Measurements from ENCODE around the gene CNOT9.

CNOT9 gene

GRCh38 chr2:218570850-218571249, 2.2 kb downstream of the CNOT9 start:
- DNase-seq (ENCODE audit: insufficient read length, low spot score) (no peak), FAIRE-seq (no peak)
- TF ChIP-seq POU2F2 (IDR thresholded peaks at IDR 0.05; ENCODE audit: low read depth, low read length): no peak
- TF ChIP-seq POLR2AphosphoS5 (IDR thresholded peaks at IDR 0.05; ENCODE audit: low read depth, low read length): no peak
- TF ChIP-seq PAX5 (IDR thresholded peaks at IDR 0.05; ENCODE audit: insufficient read depth, low read length, severe bottlenecking): no peak
- TF ChIP-seq POLR2A (IDR thresholded peaks at IDR 0.05; ENCODE audit: low read depth, low read length): no peak
- TF ChIP-seq SPI1 (IDR thresholded peaks at IDR 0.05; ENCODE audit: low read depth, low read length): no peak
- no peak for TF ChIP-seq TAF1 (IDR thresholded peaks at IDR 0.05; ENCODE audit: low read depth, low read length)

- DNase-seq (ENCODE audit: insufficient read length, low spot score) (no peak), FAIRE-seq (no peak)
- TF ChIP-seq POLR2A (IDR thresholded peaks at IDR 0.05; ENCODE audit: low read depth, low read length): no peak
- TF ChIP-seq SPI1 (IDR thresholded peaks at IDR 0.05; ENCODE audit: low read depth, low read length): no peak
- no peak for TF ChIP-seq POLR2AphosphoS5 (IDR thresholded peaks at IDR 0.05; ENCODE audit: low read depth, low read length)
- no peak for TF ChIP-seq PAX5 (IDR thresholded peaks at IDR 0.05; ENCODE audit: insufficient read depth, low read length, severe bottlenecking)
- no peak for TF ChIP-seq TAF1 (IDR thresholded peaks at IDR 0.05; ENCODE audit: low read depth, low read length)
- no peak for TF ChIP-seq POU2F2 (IDR thresholded peaks at IDR 0.05; ENCODE audit: low read depth, low read length)
Measured at GRCh38 chr2:218576854-218577253, 8.2 kb downstream of the CNOT9 start.

GRCh38 chr2:218577482-218578220, 9.0 kb downstream of the CNOT9 start:
- TF ChIP-seq SPI1 (IDR thresholded peaks at IDR 0.05; ENCODE audit: low read depth, low read length): no peak
- TF ChIP-seq POLR2A (IDR thresholded peaks at IDR 0.05; ENCODE audit: low read depth, low read length): no peak; the same call in 1 of the 2 replicates
- TF ChIP-seq TAF1 (IDR thresholded peaks at IDR 0.05; ENCODE audit: low read depth, low read length): no peak
- TF ChIP-seq POLR2AphosphoS5 (IDR thresholded peaks at IDR 0.05; ENCODE audit: low read depth, low read length): no peak
- no peak for TF ChIP-seq PAX5 (IDR thresholded peaks at IDR 0.05; ENCODE audit: insufficient read depth, low read length, severe bottlenecking)
- no peak for TF ChIP-seq POU2F2 (IDR thresholded peaks at IDR 0.05; ENCODE audit: low read depth, low read length)
- no peak for DNase-seq (ENCODE audit: insufficient read length, low spot score)
- peak; percentile 62 for FAIRE-seq

- FAIRE-seq: no peak
- no peak for DNase-seq (ENCODE audit: insufficient read length, low spot score)
- no peak for TF ChIP-seq SPI1 (IDR thresholded peaks at IDR 0.05; ENCODE audit: low read depth, low read length)
- no peak for TF ChIP-seq TAF1 (IDR thresholded peaks at IDR 0.05; ENCODE audit: low read depth, low read length)
- TF ChIP-seq POLR2A (IDR thresholded peaks at IDR 0.05; ENCODE audit: low read depth, low read length): no peak
- no peak for TF ChIP-seq PAX5 (IDR thresholded peaks at IDR 0.05; ENCODE audit: insufficient read depth, low read length, severe bottlenecking)
- TF ChIP-seq POLR2AphosphoS5 (IDR thresholded peaks at IDR 0.05; ENCODE audit: low read depth, low read length): no peak
- no peak for TF ChIP-seq POU2F2 (IDR thresholded peaks at IDR 0.05; ENCODE audit: low read depth, low read length)
Measured at GRCh38 chr2:218578272-218578877, 9.7 kb downstream of the CNOT9 start.

- no peak for TF ChIP-seq PAX5 (IDR thresholded peaks at IDR 0.05; ENCODE audit: insufficient read depth, low read length, severe bottlenecking)
- TF ChIP-seq SPI1 (IDR thresholded peaks at IDR 0.05; ENCODE audit: low read depth, low read length): peak; percentile 56
- DNase-seq (ENCODE audit: insufficient read length, low spot score) (no peak), FAIRE-seq (no peak)
Measured at GRCh38 chr2:218582076-218582475, 13.4 kb downstream of the CNOT9 start.

- TF ChIP-seq PAX5 (IDR thresholded peaks at IDR 0.05; ENCODE audit: insufficient read depth, low read length, severe bottlenecking) (no peak), TAF1 (IDR thresholded peaks at IDR 0.05; ENCODE audit: low read depth, low read length) (no peak), POLR2A (IDR thresholded peaks at IDR 0.05; ENCODE audit: low read depth, low read length) (no peak), POLR2AphosphoS5 (IDR thresholded peaks at IDR 0.05; ENCODE audit: low read depth, low read length) (no peak), SPI1 (IDR thresholded peaks at IDR 0.05; ENCODE audit: low read depth, low read length) (no peak), POU2F2 (IDR thresholded peaks at IDR 0.05; ENCODE audit: low read depth, low read length) (no peak)
- no peak for DNase-seq (ENCODE audit: insufficient read length, low spot score)
- FAIRE-seq: no peak
Measured at GRCh38 chr2:218583983-218584850, 15.6 kb downstream of the CNOT9 start.

- DNase-seq (ENCODE audit: insufficient read length, low spot score) (no peak), FAIRE-seq (no peak)
- TF ChIP-seq PAX5 (IDR thresholded peaks at IDR 0.05; ENCODE audit: insufficient read depth, low read length, severe bottlenecking) (no peak), SPI1 (IDR thresholded peaks at IDR 0.05; ENCODE audit: low read depth, low read length) (no peak), POLR2A (IDR thresholded peaks at IDR 0.05; ENCODE audit: low read depth, low read length) (no peak), POU2F2 (IDR thresholded peaks at IDR 0.05; ENCODE audit: low read depth, low read length) (no peak), POLR2AphosphoS5 (IDR thresholded peaks at IDR 0.05; ENCODE audit: low read depth, low read length) (no peak), TAF1 (IDR thresholded peaks at IDR 0.05; ENCODE audit: low read depth, low read length) (no peak)
Measured at GRCh38 chr2:218585541-218585940, 16.9 kb downstream of the CNOT9 start.

- DNase-seq (ENCODE audit: insufficient read length, low spot score): no peak
- TF ChIP-seq POLR2A (IDR thresholded peaks at IDR 0.05; ENCODE audit: low read depth, low read length): no peak
- TF ChIP-seq POU2F2 (IDR thresholded peaks at IDR 0.05; ENCODE audit: low read depth, low read length): no peak
- TF ChIP-seq SPI1 (IDR thresholded peaks at IDR 0.05; ENCODE audit: low read depth, low read length): no peak
- TF ChIP-seq TAF1 (IDR thresholded peaks at IDR 0.05; ENCODE audit: low read depth, low read length): no peak
- TF ChIP-seq PAX5 (IDR thresholded peaks at IDR 0.05; ENCODE audit: insufficient read depth, low read length, severe bottlenecking): no peak
- TF ChIP-seq POLR2AphosphoS5 (IDR thresholded peaks at IDR 0.05; ENCODE audit: low read depth, low read length): no peak
- FAIRE-seq: no peak
Measured at GRCh38 chr2:218605432-218605831, 36.8 kb downstream of the CNOT9 start.

Measured in GM12891 (cell line).